T-helper 1 cell treated with Interleukin-12 subunit alpha and Interleukin-12 subunit beta and Interleukin-4 antibody, amounts not matched to agents 30 ng/mL and 1 ng/mL, for 36 hours (primary cell): ENCODE measurements around the gene NRL. TPM values are rescaled to one million over a fixed set of nuclear protein-coding genes. Genes with fewer than 3 reads are reported as not detected.

ENCODE experiments used
- intact Hi-C: fragments of 100-400 bp; cut with micrococcal nuclease; formaldehyde crosslinking; loops from one replicate; pipeline ENCODE4 v1.15.1; 2024
- total RNA-seq: library from RNA; stranded (reverse); gene quantifications from 2 replicates; pipeline ENCODE4 v1.2.3, GENCODE V29; 2022

Gene NRL
- total RNA-seq, 1 donor from 2014 or later = 2.5 TPM

GRCh38 chr14:24103451-24103850, 11.3 kb downstream of the NRL start:
- intact Hi-C loops = no loop called here

GRCh38 chr14:24102357-24103048, 12.2 kb downstream of the NRL start:
- intact Hi-C loops = no loop called here

- intact Hi-C loops = no loop called here
These were observed 13.7 kb downstream of the NRL start for GRCh38 chr14:24100982-24101494.

- intact Hi-C loops = no loop called here
These were observed 14.4 kb downstream of the NRL start for GRCh38 chr14:24100197-24100981.

GRCh38 chr14:24098927-24099813, 15.6 kb downstream of the NRL start:
- intact Hi-C loops = no loop called here

- intact Hi-C loops = no loop called here
These were observed 16.4 kb downstream of the NRL start for GRCh38 chr14:24098229-24098926.

GRCh38 chr14:24096545-24097181, 18.1 kb downstream of the NRL start:
- intact Hi-C loops = no loop called here

GRCh38 chr14:24095271-24096068, 19.3 kb downstream of the NRL start:
- intact Hi-C loops = no loop called here

GRCh38 chr14:24094841-24095270, 19.9 kb downstream of the NRL start:
- intact Hi-C loops = loop anchor here (1.0 to 5.0 kb wide), 13 partner anchors 13 to 337 kb away; partner anchors contain the start of genes CARMIL3, DCAF11, DHRS1 and DHRS4L2

GRCh38 chr14:24093901-24094840, 20.6 kb downstream of the NRL start, which contains the start of gene PCK2:
Gene PCK2, plus strand, starts transcription at chr14:24094311. Its CDS starts 95 bp downstream, at chr14:24094406.
- intact Hi-C loops = loop anchor here (1.0 to 5.0 kb wide), 13 partner anchors 13 to 338 kb away; partner anchors contain the start of genes CARMIL3, DCAF11, DHRS1 and DHRS4L2

GRCh38 chr14:24093207-24093900, 21.4 kb downstream of the NRL start:
- intact Hi-C loops = loop anchor here (5.0 kb wide), 3 partner anchors 106 to 339 kb away; partner anchors contain the start of genes DHRS1, DHRS4L2 and NOP9

GRCh38 chr14:24092505-24093206, 22.1 kb downstream of the NRL start:
- intact Hi-C loops = loop anchor here (5.0 kb wide), 3 partner anchors 105 to 340 kb away; partner anchors contain the start of genes DHRS1, DHRS4L2 and NOP9

- intact Hi-C loops = loop anchor here (5.0 kb wide), 3 partner anchors 105 to 340 kb away; partner anchors contain the start of genes DHRS1, DHRS4L2 and NOP9
These were observed 22.6 kb downstream of the NRL start for GRCh38 chr14:24092110-24092504.

- intact Hi-C loops = loop anchor here (1.0 to 5.0 kb wide), 7 partner anchors 9 to 342 kb away; partner anchors contain the start of genes DHRS1, DHRS4L2 and NOP9
These were observed 24.9 kb downstream of the NRL start for GRCh38 chr14:24089890-24090289.

GRCh38 chr14:24088095-24088494, 26.7 kb downstream of the NRL start:
- intact Hi-C loops = no loop called here

- intact Hi-C loops = no loop called here
These were observed 27.7 kb downstream of the NRL start for GRCh38 chr14:24087004-24087403.
